NOMO-1 treated with DMSO at 0.1 percent for 48 hours (cell line): ENCODE results near the gene CFAP90.
A peak's percentile ranks its signal among the peaks of the same experiment; 100 is the strongest.

Experiments
- DNase-seq: peaks from one replicate; lab custom pipeline; 2025; ENCODE audit not compliant: unreplicated experiment; lab: John Stamatoyannopoulos, UW

The CFAP90 gene

GRCh38 chr5:7850395-7851239 is at the start of gene CFAP90:
CFAP90 (minus strand) TSS chr5:7851133; CDS start chr5:7851021, 112 bp downstream.
- no peak for DNase-seq

GRCh38 chr5:7897014-7897600 is 46.2 kb upstream of the CFAP90 start:
- DNase-seq, result peak; percentile 63

GRCh38 chr5:7894860-7895259 is 43.9 kb upstream of the CFAP90 start:
- DNase-seq, result no peak

- no peak for DNase-seq
Measured at GRCh38 chr5:7894439-7894838, 43.5 kb upstream of the CFAP90 start.

- DNase-seq, result no peak
Measured at GRCh38 chr5:7888901-7889300, 38.0 kb upstream of the CFAP90 start.

- peak; percentile 59 for DNase-seq
Measured at GRCh38 chr5:7886849-7887475, 36.0 kb upstream of the CFAP90 start.

GRCh38 chr5:7884491-7885267 is 33.7 kb upstream of the CFAP90 start:
- DNase-seq, result no peak

- peak; percentile 13 for DNase-seq
Measured at GRCh38 chr5:7882926-7883325, 32.0 kb upstream of the CFAP90 start.

- DNase-seq, result no peak
Measured at GRCh38 chr5:7881816-7882215, 30.9 kb upstream of the CFAP90 start.

GRCh38 chr5:7881091-7881490 is 30.2 kb upstream of the CFAP90 start:
- DNase-seq, result peak; percentile 32

GRCh38 chr5:7878381-7878873 is 27.5 kb upstream of the CFAP90 start:
- peak; percentile 100 for DNase-seq

- DNase-seq, result no peak
Measured at GRCh38 chr5:7877851-7878250, 26.9 kb upstream of the CFAP90 start.

- DNase-seq, result peak; percentile 47
Measured at GRCh38 chr5:7876867-7877266, 25.9 kb upstream of the CFAP90 start.

GRCh38 chr5:7875151-7875550 is 24.2 kb upstream of the CFAP90 start:
- no peak for DNase-seq

- no peak for DNase-seq
Measured at GRCh38 chr5:7874639-7875038, 23.7 kb upstream of the CFAP90 start.

GRCh38 chr5:7873216-7873615 is 22.3 kb upstream of the CFAP90 start:
- DNase-seq, result no peak

- DNase-seq, result no peak
Measured at GRCh38 chr5:7872517-7873130, 21.7 kb upstream of the CFAP90 start.

- DNase-seq, result no peak
Measured at GRCh38 chr5:7871653-7872052, 20.7 kb upstream of the CFAP90 start.

GRCh38 chr5:7869474-7870136 is 18.7 kb upstream of the CFAP90 start:
- no peak for DNase-seq
